GM19463 (cell line): ENCODE data around the gene AKAP13.

Experiments
- ATAC-seq: cut with Tn5 transposase; IDR thresholded peaks from one replicate; pipeline ENCODE4 v1.9.1; 2021; ENCODE audit warnings: mild to moderate bottlenecking, moderate library complexity; ENCODE audit not compliant: unreplicated experiment

The AKAP13 gene

DNA sequence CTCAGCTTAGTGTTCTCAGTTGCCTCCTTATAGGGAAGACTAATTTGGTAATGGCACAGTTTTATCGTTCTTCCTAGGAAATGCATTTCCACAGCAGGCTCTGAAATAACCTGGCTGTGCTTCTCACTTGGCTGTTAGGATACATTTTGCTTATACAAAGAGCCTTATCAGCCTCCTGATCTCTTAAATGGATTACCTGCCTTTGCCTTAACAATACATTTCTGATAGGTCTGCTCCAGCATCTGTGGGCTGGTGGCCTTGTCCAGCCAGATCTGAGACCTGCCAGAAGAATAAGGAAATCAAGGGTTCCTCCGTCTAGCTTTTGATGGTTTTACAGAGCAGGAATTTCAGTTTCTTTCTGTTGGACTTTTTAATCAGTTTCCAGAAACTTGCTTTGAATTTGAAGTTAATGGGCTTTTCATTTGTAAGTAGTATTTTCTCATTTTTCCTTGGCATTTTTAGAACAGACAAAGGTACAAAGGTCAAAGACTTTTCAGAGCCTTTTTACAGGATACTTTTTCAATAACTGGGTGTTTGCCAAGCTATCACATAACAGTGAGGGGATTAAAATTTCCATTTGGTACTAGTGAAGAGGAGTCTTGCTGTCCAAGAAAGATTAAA is 116.3 kb downstream of the AKAP13 start:
- no peak for ATAC-seq

DNA sequence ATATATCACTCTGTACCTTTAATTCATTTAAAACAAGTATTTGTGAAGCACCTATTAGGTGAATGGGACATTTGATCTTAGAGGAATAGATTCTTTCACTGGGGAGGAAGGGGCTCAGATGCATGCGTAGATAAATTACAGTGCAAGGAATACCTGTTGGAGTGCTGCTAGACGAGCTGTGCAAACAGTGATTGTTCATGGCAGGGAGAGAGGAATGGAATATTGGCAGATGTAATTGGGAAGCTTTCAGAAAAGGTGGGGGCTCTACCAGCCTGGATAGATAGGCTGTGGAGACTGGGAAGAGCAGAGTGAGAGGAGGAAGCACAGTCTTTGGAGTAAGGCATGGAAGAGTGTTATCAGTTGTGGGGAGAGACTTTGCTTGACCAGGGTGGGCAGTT is 116.8 kb downstream of the AKAP13 start:
- ATAC-seq = no peak

DNA sequence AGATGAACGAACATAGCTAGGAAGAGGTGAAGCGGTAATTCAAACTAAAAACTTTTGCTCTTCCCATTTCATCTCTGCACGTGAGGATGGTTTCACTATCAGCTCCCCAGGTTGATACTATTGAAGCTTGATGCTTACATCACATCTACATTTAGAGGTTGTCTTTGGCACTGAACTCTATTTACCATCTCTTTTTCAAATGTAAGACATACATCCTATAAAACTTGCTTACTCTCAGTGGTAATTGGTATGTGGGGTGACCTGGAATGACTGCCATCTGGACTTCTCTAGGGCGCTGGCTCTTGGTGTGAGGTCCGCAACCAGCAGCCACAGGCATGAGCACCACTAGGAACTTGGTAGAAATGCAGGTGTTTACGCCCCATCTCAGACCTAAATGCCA is 118.1 kb downstream of the AKAP13 start:
- no peak for ATAC-seq

DNA sequence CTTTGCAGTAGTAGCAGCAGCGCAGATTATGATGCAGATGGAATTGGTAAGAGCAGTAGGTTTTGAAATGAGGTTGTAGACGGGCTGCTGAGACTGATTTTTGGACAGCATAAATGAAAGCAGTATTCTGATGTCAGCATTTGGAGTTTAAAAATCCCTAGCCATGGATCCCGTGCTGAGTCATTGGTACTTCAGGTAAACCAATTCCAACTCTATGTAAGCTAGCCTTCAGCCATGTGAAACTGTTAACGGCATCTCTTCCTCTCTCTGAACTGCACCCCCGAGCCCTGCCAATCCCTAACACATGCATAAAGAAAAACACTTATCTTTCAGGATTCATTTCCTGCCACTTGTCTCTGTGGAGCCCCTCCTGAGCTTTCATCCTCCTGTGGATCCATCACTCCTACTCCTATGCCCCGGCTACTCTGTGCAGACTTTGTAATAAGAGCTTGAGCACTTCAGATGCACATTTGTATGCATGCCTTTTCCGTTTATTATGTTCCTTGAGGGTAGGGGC is 119.0 kb downstream of the AKAP13 start:
- no peak for ATAC-seq

DNA sequence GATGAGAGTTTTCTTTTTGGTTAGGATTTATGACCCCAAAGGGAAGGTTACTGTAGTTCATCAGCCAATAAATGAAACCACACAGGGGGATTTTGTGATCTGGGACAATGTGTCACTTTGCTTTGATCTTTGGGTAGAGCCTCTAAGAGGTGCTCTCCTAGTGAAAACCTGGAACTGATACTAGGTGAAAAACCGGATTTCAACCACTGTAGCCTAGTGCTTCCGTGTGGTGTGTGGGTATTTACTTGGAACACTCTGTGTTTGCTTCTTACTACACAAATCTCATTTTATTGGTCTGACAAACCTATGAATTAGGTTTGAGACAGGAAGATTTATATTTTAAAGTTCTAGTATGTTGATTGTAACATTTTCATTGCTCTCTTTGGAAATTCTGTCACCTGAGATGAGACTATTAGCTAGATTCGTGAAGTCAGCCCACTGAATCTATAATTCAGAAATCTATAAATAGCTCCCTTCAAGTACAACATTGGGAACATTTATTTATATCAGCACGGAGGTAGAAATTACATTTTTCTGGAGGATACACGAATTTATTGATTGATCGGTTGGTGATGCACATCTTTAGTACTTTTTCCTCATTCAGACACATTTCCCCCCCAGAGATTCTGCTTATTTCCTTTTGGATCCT is 119.8 kb downstream of the AKAP13 start:
- ATAC-seq = no peak

DNA sequence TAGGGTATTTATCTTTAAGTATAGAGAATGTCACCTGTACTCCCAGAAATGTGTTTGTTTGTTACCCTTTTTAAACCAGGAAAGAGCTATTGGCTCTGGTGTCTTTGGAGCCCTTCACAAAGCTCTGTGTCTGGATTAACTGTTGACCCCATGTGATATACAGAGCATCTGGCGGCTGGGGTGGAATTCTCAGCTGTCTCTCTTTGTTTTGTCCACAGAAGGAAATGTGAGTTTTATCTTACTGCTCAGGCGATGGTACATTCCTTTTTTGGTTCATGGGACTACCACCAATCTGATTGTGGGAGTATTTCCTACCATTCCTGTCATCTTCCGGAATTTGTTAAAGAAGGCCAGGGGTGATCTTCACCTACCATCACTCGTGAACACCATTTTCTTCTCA is 120.3 kb downstream of the AKAP13 start:
- no peak for ATAC-seq

DNA sequence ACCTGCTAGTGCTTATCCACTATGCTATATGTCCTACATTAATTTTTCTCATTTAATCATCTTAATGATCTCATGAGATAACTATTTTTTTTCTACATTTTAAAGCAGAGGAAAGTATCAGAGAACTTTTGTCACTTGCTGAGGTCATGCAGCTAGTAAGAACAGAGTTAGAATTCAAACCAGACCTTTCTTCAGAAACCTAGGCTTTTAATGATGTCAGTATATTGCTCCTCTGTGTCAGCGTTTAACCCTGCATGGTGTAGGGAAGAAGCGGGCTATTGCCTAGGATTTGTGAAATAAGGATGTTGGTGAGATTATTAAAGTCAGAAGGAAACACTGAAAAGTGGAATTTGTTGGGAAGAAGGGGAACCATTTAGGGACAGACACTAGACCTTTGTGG is 121.2 kb downstream of the AKAP13 start:
- no peak for ATAC-seq

DNA sequence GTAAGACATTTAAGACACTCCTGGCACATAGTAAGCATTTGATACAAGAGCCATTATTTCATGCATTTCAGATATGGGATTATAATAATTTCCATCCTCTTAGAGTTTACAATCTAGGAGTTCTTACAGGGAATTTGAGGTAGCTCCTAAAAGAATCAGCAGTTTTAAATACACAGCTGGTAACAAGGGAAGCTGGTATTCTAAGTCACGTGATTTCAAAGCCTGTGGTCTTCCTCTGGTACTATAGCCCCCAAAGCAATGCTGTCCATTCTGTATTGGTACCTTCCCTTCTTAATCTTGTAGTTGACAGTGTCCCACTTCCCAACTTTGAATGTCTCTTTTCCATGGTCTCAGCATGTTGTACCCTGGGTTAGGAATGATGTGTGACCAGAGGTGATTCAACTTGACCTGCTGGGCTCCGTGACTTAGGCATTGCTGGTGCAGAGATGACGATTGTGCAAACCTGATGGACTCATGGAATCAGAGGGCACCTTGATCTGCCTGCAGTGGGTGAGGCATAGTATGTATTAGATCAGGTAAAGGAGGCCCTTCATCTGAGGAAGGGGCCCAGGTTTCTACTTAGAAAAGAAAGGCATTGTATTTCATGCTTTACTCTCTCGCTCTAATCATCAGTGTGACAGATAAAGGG is 122.9 kb downstream of the AKAP13 start:
- ATAC-seq = no peak

DNA sequence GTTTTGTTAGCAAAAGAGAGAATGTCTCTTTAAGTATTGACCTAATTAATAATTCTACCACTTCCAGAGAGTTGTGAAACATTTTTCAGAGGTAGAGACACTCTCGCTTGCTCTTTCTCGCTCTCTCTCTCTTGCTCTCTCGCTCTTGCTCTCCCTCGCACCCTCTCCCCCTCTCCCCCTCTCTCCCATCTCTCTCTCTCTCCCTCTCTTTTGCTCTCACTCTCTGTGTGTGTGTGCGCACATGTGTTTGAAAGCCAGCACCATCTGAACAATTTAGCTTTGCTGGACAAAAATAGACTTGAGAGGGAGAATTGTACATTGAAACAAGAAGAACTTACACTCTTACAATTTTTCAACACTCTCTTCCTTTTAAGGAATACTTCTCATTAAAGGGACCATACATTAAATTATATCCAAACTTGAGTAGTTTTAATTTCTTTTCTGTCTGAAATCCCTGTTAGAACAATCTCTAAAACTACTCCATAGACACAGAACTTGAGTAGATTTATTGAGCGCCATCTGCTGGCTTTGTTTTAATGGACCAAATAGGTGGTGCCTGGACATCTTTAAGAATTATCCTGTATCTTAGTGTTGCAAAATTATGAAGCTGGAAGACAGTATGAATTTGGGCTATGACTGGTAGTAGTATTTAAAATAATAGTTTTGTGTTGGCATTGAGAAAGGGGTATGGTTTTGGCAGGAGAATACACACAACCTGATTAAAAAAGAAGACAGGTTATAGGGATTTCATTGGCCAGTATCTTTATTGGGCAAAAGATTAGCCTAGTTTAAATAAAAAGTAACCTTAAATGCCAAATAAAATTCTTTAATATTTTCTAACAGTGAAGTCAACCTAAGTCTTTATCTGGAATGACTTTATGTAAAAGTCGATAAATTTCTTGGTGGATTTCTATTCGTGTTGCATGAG is 124.6 kb downstream of the AKAP13 start:
- no peak for ATAC-seq

DNA sequence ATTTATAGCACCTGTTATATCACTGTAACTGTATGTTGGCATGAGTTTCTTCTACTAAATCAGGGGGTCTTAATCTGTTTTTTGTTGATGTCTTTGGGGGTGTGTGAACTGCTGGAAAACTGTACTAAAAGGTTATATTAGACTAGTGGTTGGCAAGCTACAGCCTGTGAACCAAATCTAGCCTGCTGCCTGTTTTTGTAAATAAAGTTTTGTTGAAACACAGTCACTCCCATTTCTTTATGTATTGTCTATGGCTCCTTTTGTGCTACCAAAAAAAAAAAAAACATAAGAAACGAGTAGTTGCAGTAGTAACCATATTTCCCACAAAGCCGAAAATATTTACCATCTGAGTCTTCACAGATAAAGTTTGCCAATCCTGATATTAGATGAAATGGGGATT is 126.7 kb downstream of the AKAP13 start:
- ATAC-seq = no peak

DNA sequence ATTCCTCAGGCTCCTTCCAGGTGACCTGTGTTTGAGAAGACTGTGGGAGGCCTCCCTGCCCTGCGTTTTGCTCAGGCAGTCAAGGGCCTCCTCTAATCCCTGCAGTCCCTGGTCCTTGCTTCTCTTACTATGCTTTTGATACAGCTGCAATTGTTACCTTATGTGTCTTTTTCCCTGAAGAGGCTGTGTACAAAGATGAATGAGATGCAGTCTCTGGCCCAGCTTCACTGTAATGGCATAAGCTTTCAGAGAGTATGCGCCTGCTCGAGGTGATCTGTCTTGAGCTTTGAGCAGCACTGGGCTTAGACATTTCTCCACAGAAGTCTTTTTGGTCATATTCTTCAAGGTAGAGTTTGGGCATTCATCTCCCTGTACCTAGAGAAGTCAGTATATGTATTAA is 129.6 kb downstream of the AKAP13 start:
- no peak for ATAC-seq

DNA sequence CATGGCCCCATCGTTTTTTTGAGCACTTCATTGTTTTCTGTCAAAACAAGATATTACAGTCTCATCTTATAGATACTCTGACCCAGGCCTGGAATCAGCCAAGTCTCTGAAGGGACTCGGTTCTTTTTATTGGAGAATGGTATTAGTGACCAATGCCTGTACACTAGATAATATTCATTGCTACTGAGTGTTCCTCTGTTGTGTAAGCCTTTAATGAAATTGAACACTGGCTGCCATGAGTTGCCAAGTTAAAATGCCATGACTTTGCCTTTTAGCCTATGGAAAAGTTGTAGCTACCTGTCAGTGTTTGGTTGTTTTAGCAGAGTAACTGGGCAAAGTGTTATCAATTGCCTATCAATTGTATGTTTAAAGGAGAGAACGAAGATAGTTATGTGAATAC is 134.0 kb downstream of the AKAP13 start:
- ATAC-seq = no peak

DNA sequence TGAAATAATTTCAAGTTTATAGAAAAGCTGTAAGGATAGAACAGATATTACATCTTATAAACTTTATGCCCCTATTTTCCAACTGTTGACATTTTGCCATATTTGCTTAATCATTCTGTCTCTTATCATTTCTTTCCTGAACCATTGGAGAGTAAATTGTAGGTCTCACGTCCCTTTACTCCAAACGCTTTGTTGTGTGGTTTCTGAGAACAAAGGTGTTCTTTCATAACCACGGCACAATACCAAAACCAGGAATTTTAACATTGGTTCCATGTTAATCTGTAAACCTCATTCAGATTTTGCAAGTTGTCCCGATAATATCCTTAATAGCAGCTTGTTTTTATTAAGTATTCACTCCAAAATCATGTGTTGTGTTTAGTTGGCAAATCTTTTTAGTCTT is 134.8 kb downstream of the AKAP13 start:
- ATAC-seq = no peak

DNA sequence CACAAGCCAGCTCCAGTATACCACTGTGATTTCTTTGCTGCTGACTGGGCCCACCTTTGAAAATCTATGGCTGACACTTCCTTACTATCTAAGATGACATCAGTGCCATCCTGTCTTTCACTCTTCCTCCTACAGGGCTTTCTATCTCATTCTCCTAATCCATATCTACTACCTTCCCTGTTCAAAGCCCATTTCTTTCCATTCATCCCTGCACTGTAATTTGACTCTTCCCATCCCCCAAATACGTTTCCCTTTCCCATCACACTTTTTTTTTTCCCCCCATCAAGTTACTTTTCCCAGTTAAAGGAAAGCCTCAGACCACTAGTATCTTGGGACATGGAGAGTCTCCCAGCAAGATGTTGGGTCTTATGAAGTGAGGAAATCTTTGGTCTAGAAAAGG is 136.7 kb downstream of the AKAP13 start:
- no peak for ATAC-seq

DNA sequence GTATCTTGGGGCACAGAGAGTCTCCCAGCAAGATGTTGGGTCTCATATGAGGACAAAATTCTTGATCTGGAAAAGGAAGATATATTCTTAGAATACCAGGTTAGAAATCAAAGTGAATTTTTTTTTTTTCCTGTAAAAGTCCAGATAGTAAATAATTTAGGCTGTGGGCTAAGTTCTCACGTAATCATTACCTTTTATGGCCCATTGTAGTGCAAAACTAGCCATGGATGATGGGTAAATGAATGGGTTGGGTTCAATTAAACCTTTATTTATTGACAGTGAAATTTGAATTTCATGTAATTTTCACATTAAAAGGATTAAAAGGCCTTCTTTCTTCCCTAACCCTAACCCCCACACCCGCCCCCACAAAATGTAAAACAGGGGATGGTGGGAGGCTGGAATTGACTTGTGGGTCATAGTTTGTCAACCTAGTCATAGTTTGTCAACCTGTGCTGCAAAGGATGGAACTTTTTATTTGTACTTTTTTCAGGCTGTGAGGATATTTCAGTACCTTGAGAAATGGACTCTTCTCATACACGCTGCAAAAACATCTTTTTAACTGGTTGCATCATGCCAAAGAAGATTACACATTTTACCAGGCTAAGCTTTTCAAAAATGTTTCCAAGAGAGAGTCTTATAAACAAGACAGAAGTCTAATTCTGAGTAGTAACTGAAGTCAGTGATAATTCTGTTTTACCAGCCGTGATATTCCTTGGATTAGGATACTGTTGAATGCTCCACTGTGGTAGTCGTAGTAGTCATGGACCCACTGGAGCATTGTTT is 138.8 kb downstream of the AKAP13 start:
- no peak for ATAC-seq

DNA sequence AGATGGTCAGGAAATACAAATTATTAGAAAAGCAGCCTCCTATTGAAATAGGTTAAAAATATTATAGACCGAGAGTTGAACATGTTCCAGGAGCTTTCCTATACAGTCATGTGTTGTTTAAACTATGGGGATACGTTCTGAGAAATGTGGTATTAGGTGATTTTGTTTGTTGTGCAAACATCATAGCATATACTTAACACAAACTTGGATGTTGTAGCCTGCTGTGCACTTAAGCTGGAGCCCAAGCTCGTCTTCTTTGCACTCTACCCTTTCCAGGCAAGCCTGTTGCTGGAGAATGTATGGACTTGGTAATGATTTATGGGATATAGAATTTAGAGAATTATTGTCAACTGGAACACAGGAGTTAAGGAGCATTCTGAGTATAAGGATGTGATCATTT is 140.2 kb downstream of the AKAP13 start:
- ATAC-seq = no peak

DNA sequence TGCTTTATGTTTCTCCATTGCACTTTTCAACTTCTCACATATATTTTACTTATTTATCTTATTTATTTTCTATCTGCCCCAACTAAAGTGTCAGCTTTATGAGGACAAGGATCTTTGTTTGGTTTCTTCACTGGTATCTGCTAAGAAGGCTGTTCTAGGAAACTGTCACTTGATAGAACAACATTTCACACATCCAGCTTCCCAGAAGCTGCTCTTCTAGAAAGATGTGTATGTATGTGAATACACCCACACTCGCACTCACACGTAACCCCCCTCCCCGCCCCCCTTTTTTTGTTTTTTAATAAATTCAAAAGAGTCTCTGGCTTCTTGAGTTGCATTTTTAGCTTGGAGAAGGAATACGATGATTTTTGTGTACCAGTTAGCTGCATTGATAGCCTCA is 143.1 kb downstream of the AKAP13 start:
- no peak for ATAC-seq

DNA sequence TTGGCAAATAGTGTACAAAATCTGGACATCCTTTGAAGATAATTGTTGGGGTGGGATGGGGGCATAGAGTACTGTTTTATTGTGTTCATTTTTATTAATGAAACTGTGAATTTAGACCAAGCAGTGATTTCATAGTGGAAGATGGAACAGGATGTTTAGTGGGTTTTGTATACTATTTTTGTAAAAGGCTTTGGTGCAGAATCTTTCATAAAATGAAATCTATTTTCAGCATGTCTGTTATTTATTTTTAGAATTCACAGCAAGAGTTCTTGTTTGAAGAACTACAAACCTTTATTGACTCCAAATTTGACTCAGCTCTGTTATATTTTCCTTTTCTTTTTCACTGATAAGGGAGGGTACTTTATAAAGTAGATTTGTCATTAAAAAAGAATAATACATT is 145.4 kb downstream of the AKAP13 start:
- ATAC-seq = no peak

DNA sequence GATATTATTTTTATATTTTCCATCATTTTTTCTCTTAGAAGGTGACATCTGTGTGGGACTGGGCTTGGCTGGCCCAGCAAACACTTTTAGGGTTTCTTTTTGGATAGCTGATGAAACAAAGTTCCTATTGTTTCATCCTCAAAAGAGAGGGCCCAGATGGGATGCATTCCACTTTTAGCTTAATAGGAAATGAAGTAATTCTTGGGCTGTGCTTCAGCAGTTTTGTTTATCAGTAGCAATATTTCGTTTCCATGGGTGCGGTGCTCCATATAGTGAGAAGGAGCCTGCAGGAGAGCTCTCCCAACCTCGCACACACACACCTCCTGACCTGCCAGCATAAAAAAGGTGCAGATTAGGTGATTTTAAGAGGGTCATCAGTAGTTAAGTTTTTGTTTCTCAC is 147.5 kb downstream of the AKAP13 start:
- no peak for ATAC-seq

DNA sequence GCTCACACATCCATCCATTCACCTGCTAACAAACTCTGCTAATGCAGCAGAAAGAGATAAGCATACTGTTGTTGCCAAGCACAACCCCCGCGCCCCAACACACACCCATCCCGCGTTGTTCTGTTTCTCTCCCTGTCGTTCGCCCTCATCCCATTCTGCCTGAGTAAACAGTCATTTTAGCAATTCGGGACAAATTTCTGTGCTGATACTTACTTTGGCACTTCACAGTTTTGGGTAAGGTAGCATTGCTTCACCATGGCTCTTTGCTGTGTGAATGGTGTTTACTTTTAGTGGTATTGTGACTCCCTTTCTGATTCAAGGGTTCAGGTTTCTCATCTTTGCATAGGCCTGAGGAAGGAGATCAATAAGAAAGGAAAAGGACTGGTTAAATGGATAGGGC is 149.7 kb downstream of the AKAP13 start:
- no peak for ATAC-seq

DNA sequence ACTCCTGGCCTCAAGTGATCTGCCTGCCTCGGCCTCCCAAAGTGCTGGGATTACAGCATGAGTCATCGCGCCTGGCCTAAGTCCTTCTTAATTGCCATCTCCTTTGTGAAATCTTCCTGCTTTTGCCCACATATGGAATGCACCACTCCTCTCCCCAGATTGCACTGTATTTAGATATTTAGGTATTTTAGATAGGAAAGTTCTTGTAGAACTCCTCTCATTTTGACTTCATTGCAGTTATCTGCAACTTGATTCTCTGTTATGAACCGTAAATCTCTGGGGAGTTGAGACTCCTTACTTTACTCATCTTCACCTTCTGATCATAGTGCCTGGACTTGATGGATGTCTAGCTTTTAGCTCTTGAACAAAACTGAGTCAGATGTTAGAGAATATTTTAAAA is 150.7 kb downstream of the AKAP13 start:
- no peak for ATAC-seq
